Keratinocyte (primary cell): ENCODE data around the gene GATAD2B. TPM values are rescaled to one million over a fixed set of nuclear protein-coding genes. Genes with fewer than 3 reads are reported as not detected.

ENCODE experiments used
- DNase-seq: peaks from one replicate; pipeline ENCODE4 v3.0.0-alpha.2; 2011; ENCODE audit warnings: low read depth, missing footprints, low spot score
- FAIRE-seq: peaks from 2 replicates; lab custom pipeline; 2011; peaks lifted over from hg19 to GRCh38; lab: Jason Lieb, UNC
- H2AFZ ChIP-seq: 2 replicates; pipeline ENCODE4 v1.6.0; 2012; ENCODE audit warnings: low read length, control low read depth, inconsistent platforms; ENCODE audit not compliant: control insufficient read depth
- H3K27ac ChIP-seq: 2 replicates; pipeline ENCODE4 v1.5.1; 2011; ENCODE audit warnings: low read length; ENCODE audit not compliant: control insufficient read depth, insufficient read depth
- H3K27me3 ChIP-seq: 3 replicates; pipeline ENCODE4 v1.6.0; 2011; ENCODE audit warnings: low read length; ENCODE audit not compliant: control insufficient read depth, insufficient read depth; ENCODE audit errors: extremely low read depth
- H3K36me3 ChIP-seq, 2 experiments: 2 replicates in 1 of 2; 3 replicates in 1 of 2; pipeline ENCODE4 v1.5.1; 2011; ENCODE audit warnings: low read length in 2 of 2, mild to moderate bottlenecking in 1 of 2; ENCODE audit not compliant: control insufficient read depth in 2 of 2, insufficient read depth in 2 of 2; ENCODE audit errors: extremely low read depth in 1 of 2
- H3K4me1 ChIP-seq: 3 replicates; pipeline ENCODE4 v1.5.1; 2011; ENCODE audit warnings: low read length; ENCODE audit not compliant: control insufficient read depth, insufficient read depth; ENCODE audit errors: extremely low read depth
- H3K4me2 ChIP-seq: 3 replicates; pipeline ENCODE4 v1.6.0; 2011; ENCODE audit warnings: low read depth, low read length; ENCODE audit not compliant: control insufficient read depth, insufficient read depth; ENCODE audit errors: extremely low read depth
- H3K4me3 ChIP-seq, 3 experiments: fragments of 200-600 bp in 1 of 3; sonication (generic) in 1 of 3; 2 replicates in 2 of 3; 3 replicates in 1 of 3; pipeline ENCODE4 v1.5.1; 2011 to 2016; ENCODE audit warnings: low read length in 3 of 3, mild to moderate bottlenecking in 3 of 3, control low read depth in 2 of 3, inconsistent platforms in 1 of 3, low read depth in 1 of 3, mixed read lengths in 1 of 3, mixed run types in 1 of 3, moderate library complexity in 1 of 3; ENCODE audit not compliant: control insufficient read depth in 2 of 3, insufficient read depth in 2 of 3; ENCODE audit errors: extremely low read depth in 1 of 3
- H3K79me2 ChIP-seq: 2 replicates; pipeline ENCODE4 v1.6.0; 2012; ENCODE audit warnings: low read length; ENCODE audit not compliant: control insufficient read depth, insufficient read depth
- H3K9ac ChIP-seq: 3 replicates; pipeline ENCODE4 v1.6.0; 2011; ENCODE audit warnings: low read length; ENCODE audit not compliant: control insufficient read depth, insufficient read depth; ENCODE audit errors: extremely low read depth
- H3K9me1 ChIP-seq: 3 replicates; pipeline ENCODE4 v1.6.0; 2011; ENCODE audit warnings: low read length; ENCODE audit not compliant: control insufficient read depth, insufficient read depth; ENCODE audit errors: extremely low read depth
- H3K9me3 ChIP-seq: 2 replicates; pipeline ENCODE4 v1.5.1; 2012; ENCODE audit warnings: low read depth, low read length; ENCODE audit not compliant: control insufficient read depth
- H4K20me1 ChIP-seq: 3 replicates; pipeline ENCODE4 v1.6.0; 2011; ENCODE audit warnings: low read length; ENCODE audit not compliant: control insufficient read depth, insufficient read depth; ENCODE audit errors: extremely low read depth
- EZH2 ChIP-seq: IDR thresholded peaks from one replicate; pipeline ENCODE4 v1.6.1; 2012; ENCODE audit warnings: inconsistent platforms, mild to moderate bottlenecking, low read length, moderate library complexity
- dilution Hi-C: fragments of 300-500 bp; cut with MboI; formaldehyde crosslinking; loops from one replicate; pipeline ENCODE4 v1.7.0; 2020; ENCODE audit warnings: low sequenced_read_pairs; ENCODE audit not compliant: extremely low pct_ligation_motif_present
- polyA plus RNA-seq, 5 experiments: library from polyadenylated mRNA; depleted of rRNA in 3 of 5; stranded (reverse) in 3 of 5; stranded (forward) in 1 of 5; unstranded in 1 of 5; fragments of >200 nt; gene quantifications; 1 replicate in 1 of 5; 2 replicates in 3 of 5; 3 replicates in 1 of 5; pipeline versions ENCODE4 v1.2.1 to v1.2.3, GENCODE V29; 2011 to 2012; ENCODE audit warnings: missing spikeins in 2 of 5, low read depth in 1 of 5, low replicate concordance in 1 of 5
- TF ChIP-seq, protein P1 (sequence below), 3 experiments: IDR thresholded peaks in 1 of 3; conservative IDR thresholded peaks in 1 of 3; optimal IDR thresholded peaks in 1 of 3; 2 replicates in 2 of 3; 3 replicates in 1 of 3; pipeline versions ENCODE3 to v1.5.1; 2011; ENCODE audit warnings: low read length in 3 of 3, mild to moderate bottlenecking in 3 of 3, moderate library complexity in 2 of 3, control low read depth in 1 of 3, inconsistent platforms in 1 of 3; ENCODE audit not compliant: insufficient read depth in 2 of 3; ENCODE audit errors: extremely low read depth in 1 of 3

The GATAD2B gene
- polyA plus RNA-seq, 1 donor (not counting 4 experiments of a cell fraction or from before 2014, with no cell fraction given): 6.1 TPM

GRCh38 chr1:153958961-153959260 lies 36.1 kb upstream of the GATAD2B start:
- Histone ChIP-seq H3K9me3 (no peaks in the 10 kb centered on the region), H2AFZ (no peak overlapping the region), H3K79me2 (peaks cover 67% of the 10 kb centered on the region), H3K9ac (peak overlapping the region; percentile 49), H3K9me1 (no peaks in the 10 kb centered on the region), H3K4me3 (peak overlapping the region in 1 of 3 experiments; percentile 29), H4K20me1 (peaks cover 3% of the 10 kb centered on the region), H3K27ac (peak overlapping the region; percentile 46), H3K4me2 (peak overlapping the region; percentile 63), H3K27me3 (no peaks in the 10 kb centered on the region), H3K4me1 (peaks cover 35% of the 10 kb centered on the region), H3K36me3 (peaks cover 6 to 35% of the 10 kb centered on the region in 2 experiments)
- TF ChIP-seq EZH2: no peak
- TF ChIP-seq, protein P1, sequence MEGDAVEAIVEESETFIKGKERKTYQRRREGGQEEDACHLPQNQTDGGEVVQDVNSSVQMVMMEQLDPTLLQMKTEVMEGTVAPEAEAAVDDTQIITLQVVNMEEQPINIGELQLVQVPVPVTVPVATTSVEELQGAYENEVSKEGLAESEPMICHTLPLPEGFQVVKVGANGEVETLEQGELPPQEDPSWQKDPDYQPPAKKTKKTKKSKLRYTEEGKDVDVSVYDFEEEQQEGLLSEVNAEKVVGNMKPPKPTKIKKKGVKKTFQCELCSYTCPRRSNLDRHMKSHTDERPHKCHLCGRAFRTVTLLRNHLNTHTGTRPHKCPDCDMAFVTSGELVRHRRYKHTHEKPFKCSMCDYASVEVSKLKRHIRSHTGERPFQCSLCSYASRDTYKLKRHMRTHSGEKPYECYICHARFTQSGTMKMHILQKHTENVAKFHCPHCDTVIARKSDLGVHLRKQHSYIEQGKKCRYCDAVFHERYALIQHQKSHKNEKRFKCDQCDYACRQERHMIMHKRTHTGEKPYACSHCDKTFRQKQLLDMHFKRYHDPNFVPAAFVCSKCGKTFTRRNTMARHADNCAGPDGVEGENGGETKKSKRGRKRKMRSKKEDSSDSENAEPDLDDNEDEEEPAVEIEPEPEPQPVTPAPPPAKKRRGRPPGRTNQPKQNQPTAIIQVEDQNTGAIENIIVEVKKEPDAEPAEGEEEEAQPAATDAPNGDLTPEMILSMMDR (optimal IDR thresholded peaks at IDR 0.05 in 1 of 3, IDR thresholded peaks at IDR 0.05 in 1 of 3, conservative IDR thresholded peaks at IDR 0.05 in 1 of 3; ENCODE audit: extremely low read depth in 1 of 3, insufficient read depth in 2 of 3, low read length in 3 of 3): no peak
- dilution Hi-C loops: no loop called here
- no peak for DNase-seq
- FAIRE-seq: no peak

DNA sequence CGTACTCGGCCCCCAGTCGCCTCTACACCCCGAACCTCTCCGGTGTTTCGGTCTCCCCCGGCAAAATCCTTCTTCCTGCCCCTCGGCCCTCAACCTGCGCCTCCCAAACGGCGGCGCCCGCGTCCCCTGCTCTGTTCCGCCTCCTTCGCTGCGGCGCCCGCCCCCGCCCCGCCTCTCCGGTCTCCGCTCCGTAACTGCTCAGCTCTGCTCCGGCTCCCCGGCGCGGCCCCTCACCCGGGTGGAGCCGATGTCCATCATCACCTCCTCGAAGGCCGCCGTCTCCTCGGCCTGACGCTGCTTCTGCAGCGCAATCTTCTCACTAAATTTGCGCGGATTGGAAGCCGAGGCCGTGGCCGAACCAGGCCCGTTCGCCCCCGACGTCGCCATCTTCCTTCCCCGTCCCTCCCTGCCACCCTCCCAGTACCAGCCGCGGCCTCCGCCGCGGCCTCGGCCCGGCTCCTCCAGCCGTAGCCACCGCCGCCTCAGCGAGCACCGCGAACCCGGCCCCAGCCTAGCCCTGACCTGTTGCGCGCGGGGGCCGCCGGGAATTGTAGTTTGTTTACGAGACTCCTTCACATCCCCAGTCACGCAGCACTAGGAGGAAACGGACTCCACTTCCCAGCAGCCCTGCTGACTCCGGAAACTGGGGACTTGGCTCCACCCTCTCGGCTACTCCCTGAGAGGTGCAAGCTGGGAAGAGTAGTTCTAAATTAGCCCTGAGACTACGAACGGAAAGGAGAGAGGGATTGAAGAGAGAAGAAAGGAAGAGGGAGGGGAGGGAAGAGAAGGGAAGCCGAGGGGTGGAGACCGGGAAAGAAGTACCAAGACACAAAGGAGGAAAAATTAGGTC lies 35.6 kb upstream of the GATAD2B start, which contains the start of gene CRTC2:
TSS of gene CRTC2 (minus strand) at position 502 of the 850 bp plus-strand sequence. CDS start at position 387, 115 bp downstream.
- H3K9me1 ChIP-seq: no peaks in the 10 kb centered on the region
- DNase-seq (peak; percentile 96), FAIRE-seq (peak; percentile 69)
- H4K20me1 ChIP-seq: peaks cover 3% of the 10 kb centered on the region
- peak within 1 kb of the TSS; percentile 91 for H3K9ac ChIP-seq
- H3K4me1 ChIP-seq: peaks cover 32% of the 10 kb centered on the region
- H3K27ac ChIP-seq: peak within 1 kb of the TSS; percentile 82
- no peak for TF ChIP-seq EZH2
- TF ChIP-seq, protein P1 (optimal IDR thresholded peaks at IDR 0.05 in 1 of 3, IDR thresholded peaks at IDR 0.05 in 1 of 3, conservative IDR thresholded peaks at IDR 0.05 in 1 of 3; ENCODE audit: extremely low read depth in 1 of 3, insufficient read depth in 2 of 3, low read length in 3 of 3): peak in 2 of 3 experiments; percentile 12 to 20
- H3K9me3 ChIP-seq: no peaks in the 10 kb centered on the region
- peaks cover 8 to 41% of the 10 kb centered on the region in 2 experiments for H3K36me3 ChIP-seq
- H3K79me2 ChIP-seq: peaks cover 73% of the 10 kb centered on the region
- peak within 1 kb of the TSS; percentile 100 for H3K4me2 ChIP-seq
- dilution Hi-C loops: no loop called here
- H3K4me3 ChIP-seq: peak within 1 kb of the TSS; percentile 92 to 99 (median 96)
- no peaks in the 10 kb centered on the region for H3K27me3 ChIP-seq
- peak within 1 kb of the TSS; percentile 81 for H2AFZ ChIP-seq
